CD4-positive, alpha-beta T cell (primary cell): ENCODE measurements around the gene TNFRSF6B. TPM values are rescaled to one million over a fixed set of nuclear protein-coding genes. Genes with fewer than 3 reads are reported as not detected.

Source experiments
- ATAC-seq: fragments of 200-7000 bp; cut with Tn5 transposase; one replicate; pipeline ENCODE4 v1.10.0; 2022; ENCODE audit warnings: mild to moderate bottlenecking; ENCODE audit not compliant: poor library complexity
- CTCF ChIA-PET: fragments of 350-600 bp; sonication (Branson Sonifier 250); formaldehyde crosslinking; loops from one replicate; lab custom pipeline; 2021; ENCODE audit warnings: antibody characterized with exemption, inconsistent platforms; lab: Charles Lee
- POLR2A ChIA-PET: fragments of 350-600 bp; sonication (Branson Sonifier 250); formaldehyde crosslinking; loops from one replicate; lab custom pipeline; 2021; ENCODE audit warnings: antibody characterized with exemption, inconsistent platforms; lab: Charles Lee
- DNase-seq, 14 experiments: peaks; one replicate each; pipeline ENCODE4 v3.0.0-alpha.2; 2013 to 2020; ENCODE audit warnings: mixed read lengths in 2 of 14
- H3K27ac ChIP-seq, 2 donors: one replicate each; pipeline versions ENCODE4 v1.5.1 to v1.7.0; 2013; ENCODE audit warnings: low read length in 2 of 2, low read depth in 1 of 2, mild to moderate bottlenecking in 1 of 2
- H3K27me3 ChIP-seq, 2 experiments: 1 replicate in 1 of 2; 2 replicates in 1 of 2; pipeline versions ENCODE4 v1.6.1 to v1.7.0; 2013; ENCODE audit warnings: low read length in 2 of 2, control low read depth in 1 of 2, mild to moderate bottlenecking in 1 of 2, moderate library complexity in 1 of 2; ENCODE audit not compliant: insufficient read depth in 2 of 2, control insufficient read depth in 1 of 2
- H3K36me3 ChIP-seq: one replicate; pipeline ENCODE4 v1.6.1; 2013; ENCODE audit warnings: low read length, control low read depth; ENCODE audit not compliant: insufficient read depth
- H3K4me1 ChIP-seq: one replicate; pipeline ENCODE4 v1.6.1; 2013; ENCODE audit warnings: low read length, control low read depth; ENCODE audit not compliant: insufficient read depth
- H3K4me3 ChIP-seq: one replicate; pipeline ENCODE4 v1.5.1; 2013; ENCODE audit warnings: mild to moderate bottlenecking, low read length, moderate library complexity
- H3K9me3 ChIP-seq, 2 experiments: 1 replicate in 1 of 2; 2 replicates in 1 of 2; pipeline versions ENCODE4 v1.6.1 to v1.7.0; 2013; ENCODE audit warnings: low read length in 2 of 2, mild to moderate bottlenecking in 2 of 2, control low read depth in 1 of 2, moderate library complexity in 1 of 2; ENCODE audit not compliant: control insufficient read depth in 1 of 2, insufficient read depth in 1 of 2
- H3K27ac Mint-ChIP-seq: one replicate; pipeline ENCODE4 v1.8.0; 2020; ENCODE audit warnings: mixed read lengths
- H3K27me3 Mint-ChIP-seq: one replicate; pipeline ENCODE4 v1.8.0; 2021; ENCODE audit warnings: mixed read lengths
- H3K36me3 Mint-ChIP-seq: one replicate; pipeline ENCODE4 v1.8.0; 2021; ENCODE audit warnings: low read depth, mixed read lengths
- H3K4me1 Mint-ChIP-seq: one replicate; pipeline ENCODE4 v1.8.0; 2021; ENCODE audit warnings: low read depth, mixed read lengths
- H3K4me3 Mint-ChIP-seq: one replicate; pipeline ENCODE4 v1.8.0; 2020; ENCODE audit warnings: mild to moderate bottlenecking, mixed read lengths
- H3K9me3 Mint-ChIP-seq: one replicate; pipeline ENCODE4 v1.8.0; 2020; ENCODE audit warnings: mixed read lengths
- intact Hi-C, 2 experiments: fragments of 100-400 bp; cut with DNase I in 1 of 2; cut with micrococcal nuclease in 1 of 2; formaldehyde crosslinking; loops; one replicate each; pipeline versions ENCODE4 v1.15.1 to v1.9.0; 2023 to 2025; cut with DNase I, micrococcal nuclease
- total RNA-seq, 174 experiments: library from RNA in 2 of 174; stranded (reverse) in 2 of 174; gene quantifications; one replicate each; pipeline ENCODE4 v1.2.3 and lab custom pipeline; 2021 to 2026
- TF ChIP-seq, protein P1 (sequence below): fragments of 200-600 bp; IDR thresholded peaks from one replicate; pipeline ENCODE4 v1.8.0; 2022; ENCODE audit warnings: antibody characterized with exemption, mild to moderate bottlenecking

The TNFRSF6B gene
- total RNA-seq, 2 experiments from 2014 or later = 2.5 to 2.6 TPM

DNA sequence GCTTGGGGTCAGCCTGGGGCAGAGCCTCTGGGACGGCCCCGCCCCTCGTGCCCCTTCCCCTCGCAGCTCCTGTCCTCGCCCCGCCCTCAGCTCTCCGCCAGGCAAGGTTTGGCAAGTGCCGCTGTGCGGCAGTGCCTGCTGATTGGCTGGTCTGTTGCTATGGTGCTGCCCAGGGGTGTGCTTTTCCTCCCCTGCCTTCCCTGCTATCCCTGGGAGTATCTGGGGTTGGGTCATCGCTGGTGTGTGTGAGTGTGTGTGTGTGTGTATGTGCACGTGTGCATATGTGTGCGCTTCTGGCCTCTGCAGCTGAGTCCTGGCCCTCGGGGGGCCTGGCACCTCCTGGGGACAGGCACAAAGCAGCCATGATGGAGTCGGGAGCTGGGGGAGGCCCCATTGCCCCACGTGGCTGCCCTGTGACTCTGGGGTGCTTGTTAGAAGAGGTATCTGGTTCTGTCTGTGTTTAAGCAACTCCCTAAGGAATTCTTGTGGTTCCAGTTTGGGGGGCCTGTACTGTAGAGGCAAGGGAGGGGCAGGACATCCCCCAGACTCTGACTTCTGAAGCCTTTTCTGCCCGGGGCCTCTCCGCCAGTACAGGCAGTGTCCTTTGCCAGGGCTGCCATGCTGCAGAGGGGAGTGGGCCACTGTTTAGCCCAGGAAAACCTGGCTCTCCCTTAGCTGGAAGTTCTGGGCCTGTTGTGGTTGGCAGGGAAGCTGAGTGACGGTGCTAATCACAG lies 31.4 kb upstream of the TNFRSF6B start:
- ChIA-PET CTCF (no interaction called here), POLR2A (no interaction called here)
- no peak overlapping the region for H3K4me3 Mint-ChIP-seq
- H3K27ac Mint-ChIP-seq = no peak overlapping the region
- H3K4me1 Mint-ChIP-seq = peaks cover 8% of the 10 kb centered on the region
- Histone ChIP-seq H3K27ac (no peak overlapping the region), H3K4me1 (no peaks in the 10 kb centered on the region), H3K36me3 (peaks cover 38% of the 10 kb centered on the region), H3K27me3 (no peaks in the 10 kb centered on the region), H3K9me3 (no peaks in the 10 kb centered on the region), H3K4me3 (no peak overlapping the region)
- H3K9me3 Mint-ChIP-seq = no peaks in the 10 kb centered on the region
- TF ChIP-seq, protein P1, sequence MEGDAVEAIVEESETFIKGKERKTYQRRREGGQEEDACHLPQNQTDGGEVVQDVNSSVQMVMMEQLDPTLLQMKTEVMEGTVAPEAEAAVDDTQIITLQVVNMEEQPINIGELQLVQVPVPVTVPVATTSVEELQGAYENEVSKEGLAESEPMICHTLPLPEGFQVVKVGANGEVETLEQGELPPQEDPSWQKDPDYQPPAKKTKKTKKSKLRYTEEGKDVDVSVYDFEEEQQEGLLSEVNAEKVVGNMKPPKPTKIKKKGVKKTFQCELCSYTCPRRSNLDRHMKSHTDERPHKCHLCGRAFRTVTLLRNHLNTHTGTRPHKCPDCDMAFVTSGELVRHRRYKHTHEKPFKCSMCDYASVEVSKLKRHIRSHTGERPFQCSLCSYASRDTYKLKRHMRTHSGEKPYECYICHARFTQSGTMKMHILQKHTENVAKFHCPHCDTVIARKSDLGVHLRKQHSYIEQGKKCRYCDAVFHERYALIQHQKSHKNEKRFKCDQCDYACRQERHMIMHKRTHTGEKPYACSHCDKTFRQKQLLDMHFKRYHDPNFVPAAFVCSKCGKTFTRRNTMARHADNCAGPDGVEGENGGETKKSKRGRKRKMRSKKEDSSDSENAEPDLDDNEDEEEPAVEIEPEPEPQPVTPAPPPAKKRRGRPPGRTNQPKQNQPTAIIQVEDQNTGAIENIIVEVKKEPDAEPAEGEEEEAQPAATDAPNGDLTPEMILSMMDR = no peak
- no peaks in the 10 kb centered on the region for H3K27me3 Mint-ChIP-seq
- intact Hi-C loops = no loop called here
- peaks cover 28% of the 10 kb centered on the region for H3K36me3 Mint-ChIP-seq
- no peak for DNase-seq
- ATAC-seq = no peak

- H3K9me3 ChIP-seq = no peaks in the 10 kb centered on the region
- Mint-ChIP-seq H3K27ac (no peak overlapping the region), H3K36me3 (peaks cover 24% of the 10 kb centered on the region), H3K27me3 (no peaks in the 10 kb centered on the region), H3K4me3 (no peak overlapping the region), H3K4me1 (peaks cover 1% of the 10 kb centered on the region), H3K9me3 (no peaks in the 10 kb centered on the region)
- intact Hi-C loops = no loop called here
- peaks cover 38% of the 10 kb centered on the region for H3K36me3 ChIP-seq
- TF ChIP-seq, protein P1 = no peak
- H3K4me3 ChIP-seq = no peak overlapping the region
- DNase-seq (no peak), ATAC-seq (no peak)
- CTCF ChIA-PET = no interaction called here
- H3K27ac ChIP-seq = no peak overlapping the region
- no peaks in the 10 kb centered on the region for H3K27me3 ChIP-seq
- POLR2A ChIA-PET = no interaction called here
- H3K4me1 ChIP-seq = no peaks in the 10 kb centered on the region
Measured at GRCh38 chr20:63665708-63666107, 30.7 kb upstream of the TNFRSF6B start.

GRCh38 chr20:63667858-63668257 lies 28.6 kb upstream of the TNFRSF6B start:
- peaks cover 24% of the 10 kb centered on the region for H3K36me3 Mint-ChIP-seq
- TF ChIP-seq, protein P1 = no peak
- Histone ChIP-seq H3K4me1 (no peaks in the 10 kb centered on the region), H3K9me3 (no peaks in the 10 kb centered on the region), H3K36me3 (peaks cover 28% of the 10 kb centered on the region), H3K4me3 (no peak overlapping the region), H3K27ac (no peak overlapping the region), H3K27me3 (no peaks in the 10 kb centered on the region)
- H3K4me3 Mint-ChIP-seq = no peak overlapping the region
- no peak for DNase-seq
- ChIA-PET CTCF (no interaction called here), POLR2A (no interaction called here)
- H3K4me1 Mint-ChIP-seq = no peaks in the 10 kb centered on the region
- H3K27ac Mint-ChIP-seq = no peak overlapping the region
- no peak for ATAC-seq
- intact Hi-C loops = no loop called here
- H3K27me3 Mint-ChIP-seq = no peaks in the 10 kb centered on the region
- H3K9me3 Mint-ChIP-seq = no peaks in the 10 kb centered on the region
